ENCODE data around the gene ETNK2.

Gene ETNK2

DNA sequence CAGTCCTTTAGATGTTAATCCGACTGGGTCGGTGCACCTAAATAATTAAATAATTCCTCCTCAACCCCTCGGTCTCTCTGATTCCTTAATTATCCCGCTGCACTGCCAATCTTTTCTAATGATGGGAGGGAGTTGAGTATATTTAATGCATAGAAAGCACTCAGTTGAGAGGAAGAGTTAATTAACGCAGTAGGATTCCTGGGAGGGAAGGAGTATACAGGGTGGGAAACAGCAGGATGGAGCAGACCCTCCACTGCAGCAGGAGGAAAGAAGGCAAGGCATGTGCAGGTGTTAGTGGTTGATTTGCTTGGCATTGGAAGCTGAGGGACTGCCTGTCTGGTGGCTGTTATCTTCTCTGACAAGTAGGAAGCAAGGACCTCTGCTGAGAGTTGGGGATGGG is 24.2 kb upstream of the ETNK2 start:
- no peak for DNase-seq (ENCODE audit: low read depth)

DNA sequence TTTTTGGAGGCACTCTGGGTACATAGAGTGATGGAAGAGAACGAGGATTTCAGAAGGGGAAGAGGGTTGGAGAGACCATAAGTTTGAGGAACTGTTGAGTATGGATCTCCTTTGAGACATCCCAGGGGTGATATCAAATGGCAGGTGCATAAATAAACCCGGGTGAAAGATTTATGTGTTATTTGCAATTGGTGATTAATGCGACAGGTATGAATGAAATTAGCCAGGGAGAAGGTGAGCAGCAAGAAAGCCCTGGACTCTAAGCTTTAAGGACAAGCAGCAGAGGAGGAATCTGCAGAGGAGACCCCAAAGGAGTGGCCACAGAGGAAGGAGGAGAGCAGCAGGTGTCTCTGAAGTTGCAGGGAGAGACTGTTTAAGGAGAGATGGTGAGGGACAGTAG is 23.1 kb upstream of the ETNK2 start:
- no peak for DNase-seq (ENCODE audit: low read depth)

DNA sequence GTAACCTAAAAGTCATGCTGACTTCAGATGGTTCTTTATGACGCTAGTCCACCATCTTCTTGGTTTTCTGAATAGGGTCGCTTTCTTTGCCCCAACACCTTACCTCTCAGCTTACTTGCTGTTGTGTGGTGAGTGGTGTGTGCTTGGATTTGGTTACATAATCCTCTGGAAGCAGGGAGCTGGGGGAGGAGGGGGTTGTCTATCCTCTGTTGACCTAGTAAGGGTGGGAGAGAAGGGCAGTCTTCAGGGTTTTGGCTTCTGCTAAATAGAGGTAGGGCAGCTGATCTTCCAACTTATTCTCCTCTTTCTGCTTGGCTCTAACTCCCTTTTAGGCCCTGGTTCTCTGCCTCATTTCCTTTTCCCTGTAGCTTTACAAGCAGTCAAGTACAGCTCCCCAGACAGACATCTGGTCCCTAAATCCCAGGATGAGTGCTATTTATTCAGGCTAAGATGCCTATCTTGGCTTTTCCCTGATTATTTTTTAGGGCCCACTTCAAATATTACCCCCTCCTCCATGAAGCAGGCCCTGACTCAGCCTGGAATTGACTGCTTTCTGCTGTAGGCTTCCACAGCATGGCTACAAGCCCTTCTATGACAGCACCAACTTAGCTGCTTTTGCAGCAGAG is 20.7 kb upstream of the ETNK2 start:
- DNase-seq (ENCODE audit: low read depth) = no peak

DNA sequence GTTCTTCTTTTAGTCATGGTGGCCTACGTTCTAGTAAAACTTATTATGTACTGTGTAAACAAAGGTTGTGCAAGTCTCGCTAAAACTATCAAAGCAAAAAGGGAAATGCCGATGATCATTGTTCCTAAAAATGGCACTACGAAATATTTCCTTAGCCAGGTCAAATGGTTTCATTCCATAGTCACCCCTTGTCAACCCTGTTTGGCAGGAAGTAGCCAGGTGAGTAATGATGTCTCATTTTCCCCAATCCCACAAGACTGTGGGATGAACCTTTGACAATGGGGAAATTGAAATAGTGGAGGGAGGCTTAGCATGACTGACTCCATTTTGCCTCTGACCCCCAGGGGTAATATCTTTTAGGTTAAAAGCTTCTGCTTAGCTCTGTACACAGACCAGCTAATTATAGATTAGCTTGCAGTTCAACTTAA is 19.9 kb upstream of the ETNK2 start:
- peak; percentile 37 for DNase-seq (ENCODE audit: low read depth)

DNA sequence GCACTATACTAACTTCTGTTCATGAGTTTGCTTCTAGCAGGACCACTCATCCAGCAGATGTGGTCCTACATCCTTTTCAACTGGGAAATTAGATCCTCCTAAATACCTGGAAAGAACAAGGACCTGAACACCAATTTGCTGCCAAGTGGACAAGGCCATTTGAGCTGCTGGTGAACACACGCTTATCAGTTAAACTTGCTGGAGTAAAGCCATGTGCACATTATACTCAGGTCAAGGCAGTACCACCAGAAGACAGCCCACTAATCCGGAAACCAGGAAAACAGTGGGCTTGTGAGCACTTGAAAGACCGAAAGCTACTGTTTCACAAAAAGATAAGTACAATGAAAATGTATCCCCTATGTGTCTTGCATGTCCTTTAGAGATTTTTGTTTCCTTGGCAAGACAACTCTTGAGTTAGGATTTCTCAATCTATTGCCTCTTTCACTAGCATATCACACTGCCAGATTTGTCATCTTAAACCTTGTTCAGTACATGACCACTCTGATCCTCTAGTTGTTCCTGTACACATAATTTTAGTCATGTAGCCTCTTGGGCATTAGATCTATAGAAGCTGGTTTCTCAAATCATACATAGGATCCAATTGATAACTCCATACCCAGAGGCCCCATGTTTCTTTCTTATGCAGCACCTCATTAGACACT is 18.8 kb upstream of the ETNK2 start:
- no peak for DNase-seq (ENCODE audit: low read depth)

DNA sequence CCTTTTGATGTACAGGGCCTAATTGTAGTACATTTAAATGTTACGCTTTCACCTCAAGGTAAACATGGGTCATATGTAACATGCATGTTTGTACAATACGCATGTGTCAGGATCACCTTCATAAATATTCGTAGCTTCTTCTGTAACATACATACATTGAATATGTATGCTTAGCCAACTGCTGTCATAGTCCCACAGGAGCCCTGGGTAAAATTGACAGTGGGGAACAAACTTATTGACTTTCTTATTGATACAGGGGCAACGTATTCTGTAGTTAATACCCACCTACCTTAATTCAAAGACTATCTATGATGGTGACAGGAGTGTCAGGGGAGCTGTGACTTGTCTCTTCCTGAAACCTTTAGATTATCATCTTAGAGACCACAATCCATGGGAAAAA is 18.0 kb upstream of the ETNK2 start:
- DNase-seq (ENCODE audit: low read depth) = no peak

DNA sequence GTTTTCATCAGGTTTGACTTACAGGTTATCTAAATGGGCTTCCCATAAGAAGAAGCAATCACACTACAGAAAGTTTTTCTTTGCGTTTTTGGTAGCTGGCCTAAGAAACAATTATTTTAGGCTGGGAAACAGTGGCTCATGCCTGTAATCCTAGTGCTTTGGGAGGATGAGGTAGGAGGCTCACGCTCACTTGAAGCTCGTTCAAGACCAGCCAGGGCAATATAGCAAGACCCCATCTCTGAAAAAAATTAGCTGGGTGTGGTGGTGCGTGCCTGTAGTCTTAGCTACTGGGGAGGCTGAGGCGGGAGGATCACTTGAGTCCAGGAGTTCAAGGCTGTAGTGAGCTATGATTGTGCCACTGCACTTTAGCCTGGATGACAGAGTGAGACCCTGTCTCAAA is 15.9 kb upstream of the ETNK2 start:
- DNase-seq (ENCODE audit: low read depth) = no peak

DNA sequence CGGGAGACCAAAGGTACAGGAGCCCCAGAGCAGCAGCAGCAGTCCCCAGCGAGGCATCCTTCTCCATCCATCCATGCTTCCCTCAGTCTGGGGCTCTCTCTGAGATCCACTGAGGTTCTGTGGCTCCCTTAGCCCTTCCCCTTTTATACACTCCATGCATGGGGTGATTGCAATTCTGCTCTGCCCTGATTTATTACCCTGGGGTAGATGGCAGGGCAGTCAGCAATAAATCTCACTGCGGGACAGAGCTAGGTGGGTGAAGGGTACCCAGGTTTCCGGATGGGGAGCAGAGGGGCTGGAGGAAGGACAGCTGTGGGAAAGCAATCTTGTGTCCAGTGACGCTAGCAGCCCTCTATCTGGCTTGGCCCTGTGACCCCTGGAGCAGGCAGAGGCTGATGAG is 14.4 kb upstream of the ETNK2 start, which contains the start of gene REN:
Gene REN (minus strand): TSS at position 119 of the 400 bp plus-strand sequence. CDS start 44 bp downstream, at position 75.
- no peak for DNase-seq (ENCODE audit: low read depth)

DNA sequence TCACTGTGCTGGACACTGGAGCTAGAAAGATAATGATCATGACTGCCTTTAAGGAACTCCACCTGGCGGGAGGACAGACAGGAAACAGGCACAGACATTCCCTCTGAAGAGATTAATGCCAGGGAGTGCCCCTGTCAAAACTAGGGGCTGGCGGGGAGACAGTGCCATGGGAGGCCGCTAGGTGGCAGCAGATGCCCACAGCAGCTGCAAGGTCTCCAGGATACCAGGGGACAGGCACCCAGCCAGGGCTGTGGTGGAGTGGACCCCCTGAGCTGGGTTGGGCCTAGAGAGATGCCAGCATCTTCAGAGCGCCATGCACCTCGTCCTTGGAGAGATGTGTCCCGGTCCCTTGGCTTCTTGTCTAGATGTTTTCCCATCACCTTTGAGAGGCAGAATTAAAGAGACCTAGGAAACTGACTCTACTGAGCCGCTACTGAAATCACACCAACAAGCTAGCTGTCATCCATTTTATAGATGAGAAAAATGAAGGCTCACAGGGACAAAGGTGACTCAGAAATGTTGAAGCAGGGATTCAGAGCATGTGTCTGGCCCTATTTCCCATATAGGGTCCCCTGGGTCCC is 10.7 kb upstream of the ETNK2 start:
- peak; percentile 10 for DNase-seq (ENCODE audit: low read depth)

DNA sequence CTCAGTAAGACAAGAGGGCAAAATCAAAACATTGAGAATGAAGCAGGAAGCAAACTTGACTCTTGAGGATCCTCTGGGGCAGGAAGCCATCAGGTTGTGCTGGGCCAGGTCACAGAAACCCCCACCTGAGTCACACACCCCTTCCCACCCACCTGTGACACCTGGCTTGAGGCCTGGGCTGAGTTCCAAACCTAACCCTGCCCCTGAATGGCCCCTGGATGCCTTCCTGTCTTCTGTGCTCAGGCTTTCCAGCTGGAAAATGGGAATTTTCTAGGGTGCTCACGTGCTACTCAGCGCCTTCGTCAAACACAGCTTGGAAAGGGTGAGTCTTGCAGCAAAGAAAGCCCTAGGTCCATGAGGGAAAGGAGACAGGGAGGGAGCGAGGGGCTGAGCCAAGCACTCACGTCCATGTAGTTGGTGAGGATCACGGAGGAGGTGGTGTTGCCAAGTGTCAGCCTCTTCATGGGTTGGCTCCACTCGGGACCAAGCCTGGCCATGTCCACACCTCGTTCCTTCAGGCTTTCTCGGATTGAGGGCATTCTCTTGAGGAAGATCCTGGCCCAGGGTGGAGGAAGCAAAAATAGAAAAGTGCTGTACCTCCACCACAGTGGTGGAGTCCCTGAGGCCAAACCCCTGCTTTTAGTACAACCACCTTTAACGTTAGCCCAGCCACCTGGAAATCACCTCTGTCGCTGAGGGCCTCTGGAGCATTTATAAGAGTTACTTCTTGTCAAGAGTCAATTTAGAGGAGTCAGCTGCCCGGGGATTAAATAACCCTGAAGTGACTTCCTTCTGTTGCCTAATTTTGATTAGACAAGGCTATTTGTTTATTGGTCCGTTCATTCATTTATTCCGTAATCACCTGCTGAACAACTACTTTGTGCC is 10.0 kb upstream of the ETNK2 start:
- DNase-seq (ENCODE audit: low read depth) = no peak

DNA sequence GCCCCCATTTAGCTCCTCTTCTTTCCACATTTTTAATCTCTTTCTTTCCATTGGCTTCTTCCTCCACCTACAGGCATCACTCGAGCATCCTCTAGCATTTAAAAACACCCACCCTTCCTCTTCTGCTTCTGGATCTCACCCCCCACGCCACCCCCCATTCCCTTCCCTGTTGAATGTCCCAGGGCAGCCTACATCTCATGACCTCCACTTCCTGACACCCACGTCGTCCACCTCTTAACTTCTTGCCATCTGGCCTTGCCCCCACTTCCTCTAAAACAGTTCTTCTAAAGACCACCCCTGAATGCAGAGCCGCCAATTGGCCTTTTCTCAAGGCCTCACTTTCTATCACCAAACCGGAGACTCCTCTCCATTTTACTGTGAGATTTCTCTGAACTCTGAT is 6.1 kb upstream of the ETNK2 start:
- no peak for DNase-seq (ENCODE audit: low read depth)

DNA sequence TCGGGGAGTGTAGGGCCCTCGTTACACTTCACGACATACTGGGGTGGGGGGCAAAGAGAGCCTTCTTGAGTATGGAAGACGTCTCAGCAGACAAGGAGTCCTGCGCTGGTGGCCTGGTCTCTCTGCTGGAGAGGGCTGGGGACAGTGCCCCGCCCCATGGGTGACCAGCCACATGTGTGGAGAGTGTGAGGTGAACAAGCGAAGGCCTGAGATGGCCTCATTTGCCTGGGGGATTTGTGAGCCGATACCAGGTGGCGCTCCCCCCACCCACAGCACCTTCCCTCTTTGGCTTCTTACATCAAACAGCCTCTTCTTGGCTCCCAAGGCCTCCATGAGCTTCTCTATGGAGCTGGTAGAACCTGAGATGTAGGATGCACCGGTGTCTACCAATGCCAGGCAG is 4.0 kb upstream of the ETNK2 start:
- no peak for DNase-seq (ENCODE audit: low read depth)

DNA sequence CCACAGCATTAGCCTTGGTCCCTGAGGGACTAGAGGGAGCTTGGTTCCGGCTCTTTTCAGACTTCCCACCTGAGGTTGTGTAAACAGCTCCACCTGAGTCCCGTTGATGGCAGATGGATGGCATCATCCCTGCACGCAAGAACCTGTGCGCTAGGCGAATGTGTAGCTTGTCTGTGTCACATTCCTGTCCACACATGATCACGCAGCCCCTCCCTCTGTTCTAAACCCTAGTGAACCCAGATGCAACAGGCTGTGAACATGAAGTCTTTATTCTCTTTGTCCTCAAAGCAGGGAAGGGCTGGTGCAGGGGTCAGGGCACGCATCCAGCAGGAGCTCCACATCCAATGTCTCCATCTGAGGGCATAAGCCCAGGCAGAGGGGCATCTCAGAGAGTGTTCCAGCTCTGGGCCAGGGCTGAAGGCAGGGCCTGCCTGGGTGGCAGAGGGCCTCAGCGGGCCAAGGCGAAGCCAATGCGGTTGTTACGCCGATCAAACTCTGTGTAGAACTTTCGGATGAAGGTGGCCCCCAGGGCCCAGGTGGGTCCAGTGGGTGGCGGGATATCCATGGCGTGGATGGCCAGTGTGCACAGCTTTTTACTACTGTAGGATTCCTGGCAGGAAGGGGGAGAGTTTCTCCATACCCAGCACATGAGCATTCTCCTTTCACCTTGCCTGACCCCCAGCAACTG is 2.9 kb upstream of the ETNK2 start:
- DNase-seq (ENCODE audit: low read depth) = no peak

DNA sequence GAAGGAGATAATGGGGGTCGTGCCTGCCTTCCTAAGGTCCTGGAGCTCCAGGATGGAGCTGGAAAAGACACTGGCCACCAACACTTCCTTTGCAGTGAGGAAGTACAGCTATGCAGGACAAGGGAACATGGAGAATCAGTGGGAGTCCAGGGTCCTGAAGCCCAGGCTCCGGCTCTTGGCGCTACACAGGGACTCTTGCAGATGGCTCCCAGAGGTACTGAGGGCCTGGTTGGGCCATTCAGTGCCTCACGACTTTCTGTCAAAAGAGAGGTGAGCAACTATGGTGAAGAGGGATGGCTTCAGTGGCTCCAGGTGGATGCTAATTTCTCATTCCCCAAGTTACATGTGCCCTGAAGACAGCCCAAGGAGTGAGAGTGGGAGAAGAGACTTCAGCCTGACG is 1.8 kb upstream of the ETNK2 start:
- DNase-seq (ENCODE audit: low read depth) = no peak

DNA sequence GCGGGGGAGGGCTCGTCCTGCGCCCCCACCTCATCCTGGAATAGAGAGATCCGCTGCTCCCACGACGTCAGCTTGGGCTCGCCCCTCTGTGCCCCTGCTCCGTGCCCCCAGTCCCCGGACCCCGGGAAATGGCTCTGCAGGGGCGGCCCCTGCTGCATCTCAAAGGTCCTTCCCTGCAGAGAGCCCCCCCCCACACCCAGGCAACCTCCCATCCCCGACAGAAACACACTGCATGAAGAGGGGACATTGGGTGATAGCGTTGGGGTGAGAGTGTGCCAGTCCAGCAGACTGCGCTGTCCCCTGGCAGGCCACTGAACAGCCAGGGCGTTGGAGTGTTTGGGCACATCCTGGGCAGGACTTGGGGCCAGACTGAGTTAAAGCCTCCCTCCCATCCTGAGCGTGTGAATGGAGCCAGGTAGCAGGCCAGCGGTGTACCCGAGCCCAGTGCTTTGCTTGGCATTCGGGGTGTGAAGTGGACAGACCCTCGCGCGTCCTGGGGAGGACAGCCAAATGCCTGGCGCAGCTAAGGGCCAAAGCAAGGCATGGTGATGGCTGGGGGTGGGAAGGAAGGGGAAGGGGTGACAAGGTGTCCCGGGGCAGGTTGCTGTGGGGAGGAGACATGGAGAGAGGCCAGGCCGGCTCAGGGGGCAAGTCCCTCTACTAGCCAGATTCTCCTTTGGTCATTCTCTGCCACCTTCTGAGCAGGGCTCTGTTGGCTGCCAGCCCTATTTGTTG is 633 bp upstream of the ETNK2 start:
- DNase-seq (ENCODE audit: low read depth) = no peak

DNA sequence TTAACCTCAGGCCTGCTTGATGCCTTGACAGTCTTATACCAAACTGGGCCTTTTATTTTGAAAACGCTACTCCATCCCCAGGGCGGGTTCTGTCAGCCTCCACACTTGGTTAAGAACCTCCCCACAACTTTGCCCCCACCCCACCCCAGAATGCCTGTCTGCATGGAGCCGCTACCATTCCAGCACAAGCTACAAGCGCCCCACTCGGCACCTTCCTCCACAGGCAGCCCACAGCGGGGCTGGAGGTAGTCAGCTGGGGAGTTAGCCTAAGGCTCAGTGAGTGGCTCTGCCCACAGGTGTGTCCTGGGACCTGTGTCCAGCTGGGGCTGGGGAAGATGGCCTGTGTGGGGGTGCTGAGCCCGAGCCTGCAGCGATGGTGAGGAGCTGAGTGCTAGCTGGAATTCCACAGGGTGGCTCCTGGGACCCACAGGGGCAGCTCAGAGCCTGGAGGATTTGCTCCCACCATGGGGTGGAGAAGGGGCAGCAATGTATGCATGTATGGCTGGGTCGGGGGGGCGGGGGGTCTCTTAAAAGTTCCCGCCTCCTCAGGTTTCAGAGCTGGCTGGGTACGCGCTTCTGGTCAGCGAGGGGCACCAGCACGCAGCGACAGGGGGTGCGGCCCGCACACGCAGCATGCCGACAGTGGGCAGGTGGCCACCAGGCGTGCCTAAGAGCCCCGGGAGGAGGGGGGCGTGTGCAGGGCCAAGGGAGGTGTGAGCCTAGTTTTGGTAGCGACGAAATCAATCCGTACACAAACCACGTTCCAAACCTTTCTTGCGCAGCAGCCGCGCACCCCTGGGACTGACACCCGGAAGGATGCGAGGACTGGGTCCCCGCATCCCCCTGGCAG is 917 bp downstream of the ETNK2 start:
- no peak for DNase-seq (ENCODE audit: low read depth)

DNA sequence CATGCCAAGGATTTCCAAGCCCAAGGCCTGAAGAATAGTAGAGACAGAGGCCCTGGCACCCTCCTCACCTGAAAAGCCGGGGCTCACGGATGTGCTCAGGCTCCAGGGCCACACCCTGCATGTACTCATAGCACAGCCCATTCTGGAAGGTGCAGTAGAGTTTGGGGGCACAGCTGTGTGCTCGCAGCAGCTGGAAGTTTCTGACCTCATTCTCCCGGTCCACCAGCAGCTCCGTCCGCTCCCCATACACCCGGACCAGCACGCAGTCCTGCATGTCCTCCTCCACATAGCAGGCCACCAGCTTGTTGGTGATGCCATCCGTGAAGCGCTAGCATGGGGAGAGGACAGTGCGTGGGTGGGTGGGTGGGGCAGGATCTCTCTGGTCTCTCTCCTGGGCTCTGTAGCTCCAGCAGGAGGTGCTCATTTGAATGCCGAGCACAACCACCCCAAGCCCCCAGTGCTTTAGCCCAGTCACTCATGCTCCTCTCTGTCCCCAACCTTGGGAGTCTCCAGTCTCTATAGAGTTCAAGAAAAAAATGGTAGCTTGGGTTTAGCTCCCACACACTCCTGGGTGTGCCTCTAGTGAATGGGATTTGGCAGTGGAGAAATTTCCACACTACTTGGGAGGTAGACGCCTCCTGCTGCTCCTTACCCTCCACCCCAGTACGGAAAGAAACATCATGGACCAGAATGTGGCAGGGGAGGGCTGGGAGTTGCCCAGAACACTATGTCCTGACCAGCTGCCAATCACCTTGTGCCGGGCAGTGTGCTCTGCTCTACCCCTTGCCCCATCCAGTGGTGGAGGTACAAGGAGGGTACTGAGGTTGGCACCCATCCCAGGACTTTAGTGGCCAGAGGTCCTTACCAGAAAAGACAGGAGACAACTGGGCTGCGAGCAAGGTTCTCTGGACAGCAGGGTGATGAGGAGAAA is 1.9 kb downstream of the ETNK2 start:
- no peak for DNase-seq (ENCODE audit: low read depth)

DNA sequence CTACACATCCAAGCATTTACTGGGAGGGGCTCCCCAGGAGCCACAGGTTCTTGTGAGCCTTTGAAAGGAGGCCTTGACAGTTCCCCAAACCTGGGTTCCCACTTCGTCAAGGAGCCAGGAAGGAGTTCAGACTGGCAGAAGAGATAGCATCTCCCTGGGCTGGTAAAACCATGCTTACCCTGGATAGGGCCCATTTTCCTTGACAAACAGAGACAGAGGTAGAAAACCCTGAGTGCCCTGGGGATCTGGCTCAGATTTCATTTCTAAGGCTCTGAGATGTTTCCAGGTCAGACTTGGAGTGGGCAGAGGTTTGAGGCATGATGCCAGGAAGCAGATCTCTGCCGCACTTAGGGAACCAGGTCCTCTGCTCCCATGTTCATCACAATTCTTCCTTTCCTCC is 2.7 kb downstream of the ETNK2 start:
- no peak for DNase-seq (ENCODE audit: low read depth)
